SK-MEL-5 (cell line): ENCODE data around the gene COL17A1. TPM values are rescaled to one million over a fixed set of nuclear protein-coding genes. Genes with fewer than 3 reads are reported as not detected.

Experiments
- DNase-seq: peaks from one replicate; pipeline ENCODE4 v3.0.0-alpha.2; 2016; ENCODE audit warnings: low read depth, low spot score
- in situ Hi-C: cut with HindIII; loops from 2 replicates; pipeline ENCODE4 v1.10.0; 2016; ENCODE audit warnings: low sequenced_read_pairs, high pct_unique_total_duplicates, low pct_unique_long_range_greater_than_20kb
- total RNA-seq: library from RNA; depleted of rRNA; stranded (reverse); fragments of >200 nt; shearing (Covaris generic); gene quantifications from 2 replicates; pipeline ENCODE4 v1.2.3, GENCODE V29; 2014

Gene COL17A1
- total RNA-seq, 1 experiment from 2014 or later: 0.45 TPM

- no peak for DNase-seq
- in situ Hi-C loops: no loop called here
Measured at GRCh38 chr10:104101902-104102301, 16.2 kb upstream of the COL17A1 start.

- no peak for DNase-seq
Measured at GRCh38 chr10:104100795-104101194, 15.1 kb upstream of the COL17A1 start.

DNA sequence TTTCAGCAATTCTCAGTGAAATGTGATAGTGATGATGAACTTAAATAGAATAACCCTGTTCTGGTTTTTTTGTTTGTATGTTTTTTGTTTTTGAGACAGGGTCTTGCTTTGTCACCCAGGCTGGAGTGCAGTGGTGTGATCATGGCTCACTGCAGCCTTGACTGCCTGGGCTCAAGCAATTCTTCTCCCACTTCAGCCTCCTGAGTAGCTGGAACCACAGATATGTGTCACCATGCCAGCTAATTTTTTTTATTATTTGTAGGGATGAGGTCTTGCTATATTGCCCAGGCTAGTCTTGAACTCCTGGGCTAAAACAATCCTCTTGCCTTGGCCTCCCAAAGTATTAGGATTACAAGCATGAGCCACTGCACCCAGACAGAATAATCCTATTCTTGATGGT lies 14.3 kb upstream of the COL17A1 start:
- in situ Hi-C loops: no loop called here
- DNase-seq: no peak

More at GRCh38 chr10:104100795-104101194, 15.1 kb upstream of the COL17A1 start:
- in situ Hi-C loops: no loop called here

DNA sequence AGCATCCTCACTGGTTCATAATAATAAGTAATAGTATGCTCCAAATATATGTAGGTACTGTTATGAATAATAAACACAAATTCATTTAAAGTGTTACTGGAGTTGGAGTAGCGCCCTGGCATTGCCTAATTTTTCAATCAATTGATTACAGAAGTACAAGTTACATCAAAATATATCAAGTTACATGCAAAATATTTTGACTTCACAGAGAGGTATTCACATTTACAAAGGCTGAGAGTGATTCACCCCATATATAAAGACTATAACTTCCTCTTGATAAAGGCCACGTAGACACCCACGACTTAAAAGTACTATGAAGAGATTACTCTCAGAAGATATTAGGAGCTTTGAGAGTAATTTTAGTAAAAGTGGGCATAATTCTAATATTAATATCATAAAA lies 13.6 kb upstream of the COL17A1 start:
- DNase-seq: no peak
- in situ Hi-C loops: no loop called here

DNA sequence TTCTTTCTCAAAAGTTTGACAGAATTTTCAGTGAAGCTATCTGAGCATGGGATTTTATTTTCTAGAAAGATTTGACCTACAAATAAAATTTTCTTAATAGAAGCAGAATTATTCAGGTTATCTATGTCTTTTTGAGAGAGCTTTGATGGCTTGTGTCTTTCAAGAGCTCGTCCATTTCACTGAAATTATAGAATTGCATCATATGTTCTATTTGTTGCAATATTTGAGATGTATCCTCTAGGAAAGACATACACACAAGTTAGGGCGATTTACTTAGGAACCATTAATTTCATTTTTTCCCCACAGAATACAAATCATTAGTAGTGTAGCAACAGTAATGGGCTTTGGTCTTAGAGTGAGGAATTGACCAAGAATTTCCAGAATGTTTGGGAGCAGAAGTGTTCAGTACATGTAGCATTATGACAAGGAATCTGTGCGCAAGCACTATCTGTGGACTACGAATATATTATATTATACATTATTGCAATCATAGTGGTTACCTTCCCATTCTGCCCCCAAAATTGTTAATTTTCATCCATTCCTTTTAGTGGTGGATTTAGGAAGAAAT lies 12.8 kb upstream of the COL17A1 start:
- no peak for DNase-seq
- in situ Hi-C loops: no loop called here

GRCh38 chr10:104096692-104097091 lies 11.0 kb upstream of the COL17A1 start:
- in situ Hi-C loops: no loop called here
- DNase-seq: no peak

- in situ Hi-C loops: no loop called here
- no peak for DNase-seq
Measured at GRCh38 chr10:104092749-104093148, 7.1 kb upstream of the COL17A1 start.

GRCh38 chr10:104090611-104091010 lies 4.9 kb upstream of the COL17A1 start:
- in situ Hi-C loops: no loop called here
- no peak for DNase-seq

- in situ Hi-C loops: no loop called here
- DNase-seq: no peak
Measured at GRCh38 chr10:104089621-104090020, 3.9 kb upstream of the COL17A1 start.

- in situ Hi-C loops: no loop called here
- DNase-seq: no peak
Measured at GRCh38 chr10:104088239-104088638, 2.6 kb upstream of the COL17A1 start.

- no peak for DNase-seq
Measured at GRCh38 chr10:104084482-104085142, 1.1 kb downstream of the COL17A1 start.

DNA sequence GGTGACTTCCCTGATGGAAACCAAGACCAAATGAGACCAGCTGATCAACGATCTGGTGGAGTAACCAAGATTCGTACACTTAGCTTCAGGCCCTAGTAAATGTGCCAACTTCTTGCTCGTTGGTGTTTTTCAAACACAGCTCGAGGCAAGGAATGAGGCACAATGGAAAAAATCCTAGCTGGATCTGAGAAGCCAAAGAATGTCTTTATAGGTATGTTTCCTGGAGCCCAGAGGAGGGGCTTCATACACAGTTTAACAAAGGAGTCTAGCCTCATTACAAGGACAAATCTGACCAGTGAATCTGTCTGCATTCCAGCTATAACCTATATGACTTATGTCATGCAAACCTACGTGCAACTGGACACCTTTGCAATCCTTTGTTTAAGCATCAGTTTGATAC lies 3.7 kb downstream of the COL17A1 start:
- DNase-seq: no peak
- in situ Hi-C loops: no loop called here

More at GRCh38 chr10:104084482-104085142, 1.1 kb downstream of the COL17A1 start:
- in situ Hi-C loops: no loop called here

- peak; percentile 63 for DNase-seq
- in situ Hi-C loops: no loop called here
Measured at GRCh38 chr10:104080762-104081161, 4.9 kb downstream of the COL17A1 start.

DNA sequence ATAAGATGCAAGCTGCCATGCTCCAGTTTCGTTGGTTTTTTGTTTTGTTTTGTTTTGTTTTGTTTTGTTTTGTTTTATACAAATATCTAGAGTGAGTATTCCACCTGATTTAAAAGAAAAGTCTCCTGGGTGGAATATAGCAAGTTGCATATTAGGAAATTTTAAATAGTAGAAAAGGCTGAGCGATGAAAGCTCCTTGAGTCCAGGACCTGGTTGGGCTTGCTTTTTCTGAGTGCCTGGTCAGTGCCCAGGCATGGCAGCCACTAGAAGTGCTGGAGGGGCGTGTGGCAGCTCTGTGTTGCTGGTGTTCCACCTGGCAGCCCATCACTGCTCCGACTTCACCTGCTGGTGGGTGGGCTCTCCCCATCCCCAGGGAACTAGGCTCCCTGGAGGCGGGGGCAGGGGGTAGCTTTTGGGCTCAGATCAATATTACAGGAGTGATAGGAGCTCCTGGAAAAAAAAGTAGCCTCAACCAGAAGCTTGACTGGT lies 8.0 kb downstream of the COL17A1 start:
- DNase-seq: no peak
- in situ Hi-C loops: no loop called here

- DNase-seq: peak; percentile 4
- in situ Hi-C loops: no loop called here
Measured at GRCh38 chr10:104077247-104077646, 8.4 kb downstream of the COL17A1 start.

DNA sequence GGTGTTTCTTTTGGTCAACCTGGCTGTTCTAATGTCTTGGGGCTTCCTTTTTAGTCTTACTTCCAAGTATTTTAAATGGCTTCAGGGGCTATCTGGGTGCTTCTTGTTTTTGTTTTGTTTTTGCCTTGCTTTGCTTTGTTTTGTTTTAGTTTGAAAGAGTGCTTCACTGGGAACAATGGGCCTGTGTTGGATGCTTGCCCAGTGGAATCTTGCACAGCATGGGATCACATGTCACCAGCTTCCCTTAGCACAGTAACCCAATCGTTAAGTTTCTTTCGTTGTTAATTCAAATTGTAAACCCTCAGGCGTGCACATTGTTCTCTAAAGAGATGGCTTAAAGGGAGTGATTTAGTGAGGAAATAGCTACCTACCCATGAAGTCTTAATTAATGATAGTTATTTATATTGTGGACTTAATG lies 8.9 kb downstream of the COL17A1 start:
- in situ Hi-C loops: no loop called here
- peak; percentile 81 for DNase-seq

GRCh38 chr10:104074505-104074904 lies 11.2 kb downstream of the COL17A1 start:
- in situ Hi-C loops: no loop called here

DNA sequence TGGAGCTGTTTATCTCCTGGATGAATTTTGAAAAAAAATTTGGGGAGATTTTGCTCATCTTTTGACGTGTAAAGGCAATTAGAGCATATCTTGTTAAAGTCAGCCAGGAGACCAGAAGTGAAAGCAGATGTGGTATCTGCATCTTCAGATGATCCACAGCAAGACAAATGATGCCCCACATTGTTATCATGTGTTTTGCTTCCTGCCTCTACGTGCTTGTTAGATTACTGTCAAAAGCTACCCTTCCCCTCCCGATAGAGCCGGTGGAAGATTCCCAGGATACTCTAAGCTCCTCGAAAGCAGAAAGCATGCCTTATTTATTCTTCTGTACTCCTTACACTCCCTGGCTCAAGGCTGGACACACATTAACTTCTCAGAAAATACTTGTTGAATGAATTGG lies 12.9 kb downstream of the COL17A1 start:
- in situ Hi-C loops: no loop called here
- DNase-seq: no peak

More at GRCh38 chr10:104074505-104074904, 11.2 kb downstream of the COL17A1 start:
- DNase-seq: no peak

DNA sequence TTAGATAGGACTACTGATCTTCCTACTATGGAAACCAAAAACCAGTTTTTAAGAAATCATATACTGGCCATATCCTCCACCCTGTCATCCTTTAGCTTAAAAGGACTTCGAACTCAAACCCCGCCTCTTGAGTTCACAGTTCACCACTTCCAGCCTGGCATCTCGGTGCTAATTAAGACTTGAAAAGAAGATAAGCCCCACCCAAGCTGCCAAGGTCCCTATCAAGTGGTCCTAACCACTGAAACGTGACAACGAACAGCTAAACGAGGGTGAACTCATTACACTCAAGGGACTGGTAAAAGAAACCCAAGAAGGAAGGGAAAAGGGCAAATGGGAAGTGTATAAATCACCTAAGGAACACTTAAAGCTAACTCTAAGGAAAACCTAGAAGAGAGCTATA lies 16.1 kb downstream of the COL17A1 start:
- in situ Hi-C loops: no loop called here
- no peak for DNase-seq
